HepG2 (cell line): ENCODE results near the gene SNAP23. TPM values are rescaled to one million over a fixed set of nuclear protein-coding genes. Genes with fewer than 3 reads are reported as not detected.

Experiments used
- BRCA1 ChIP-seq: sonication (generic); formaldehyde crosslinking; IDR thresholded peaks from 2 replicates; pipeline ENCODE4 v1.4.0; 2020; ENCODE audit warnings: missing genetic modification reagents
- IKZF4 ChIP-seq: sonication (generic); formaldehyde crosslinking; IDR thresholded peaks from 2 replicates; pipeline ENCODE4 v1.5.1; 2020; ENCODE audit warnings: borderline replicate concordance, mild to moderate bottlenecking, low read depth, missing genetic modification reagents; ENCODE audit errors: not compliant biosample characterization
- JDP2 ChIP-seq: sonication (generic); formaldehyde crosslinking; IDR thresholded peaks from 2 replicates; pipeline ENCODE4 v1.8.1; 2022; ENCODE audit warnings: missing genetic modification reagents, borderline replicate concordance
- KLF9 ChIP-seq: IDR thresholded peaks from 2 replicates; pipeline ENCODE4 v1.6.1; 2016; ENCODE audit warnings: low read depth
- MEIS1 ChIP-seq: sonication (generic); formaldehyde crosslinking; IDR thresholded peaks from 2 replicates; pipeline ENCODE4 v1.9.0; 2021; ENCODE audit warnings: mild to moderate bottlenecking, missing genetic modification reagents, moderate library complexity, borderline replicate concordance
- MTF2 ChIP-seq: sonication (generic); formaldehyde crosslinking; IDR thresholded peaks from 2 replicates; pipeline ENCODE4 v1.5.0; 2020; ENCODE audit warnings: missing genetic modification reagents, borderline replicate concordance
- NRL ChIP-seq: sonication (generic); formaldehyde crosslinking; IDR thresholded peaks from 2 replicates; pipeline ENCODE4 v1.5.0; 2020; ENCODE audit warnings: missing genetic modification reagents, mild to moderate bottlenecking, moderate library complexity, borderline replicate concordance
- SMAD3 ChIP-seq: sonication (generic); formaldehyde crosslinking; IDR thresholded peaks from 2 replicates; pipeline ENCODE4 v1.4.0; 2020; ENCODE audit warnings: missing genetic modification reagents
- SOX6 ChIP-seq, 2 experiments: fragments of 450-650 bp in 1 of 2; sonication (generic) in 1 of 2; formaldehyde crosslinking in 1 of 2; IDR thresholded peaks; 2 replicates each; pipeline versions ENCODE4 v1.4.0 to v1.6.1; 2017 to 2020; ENCODE audit warnings: antibody characterized with exemption in 1 of 2, mild to moderate bottlenecking in 1 of 2, missing genetic modification reagents in 1 of 2
- TCF12 ChIP-seq, 2 experiments: fragments of 450-650 bp in 1 of 2; sonication (generic) in 1 of 2; formaldehyde crosslinking in 1 of 2; IDR thresholded peaks; 2 replicates each; pipeline versions ENCODE4 v1.6.1 to v1.8.0; 2017 to 2022; ENCODE audit warnings: antibody characterized with exemption in 1 of 2, mild to moderate bottlenecking in 1 of 2, missing genetic modification reagents in 1 of 2, moderate library complexity in 1 of 2
- TOE1 ChIP-seq: sonication (generic); formaldehyde crosslinking; IDR thresholded peaks from 2 replicates; pipeline ENCODE4 v1.4.0; 2020; ENCODE audit warnings: mild to moderate bottlenecking, missing genetic modification reagents
- TRIM24 ChIP-seq: sonication (generic); formaldehyde crosslinking; IDR thresholded peaks from 2 replicates; pipeline ENCODE4 v1.8.0; 2022; ENCODE audit warnings: mild to moderate bottlenecking, missing genetic modification reagents
- ZC3H13 ChIP-seq: sonication (generic); formaldehyde crosslinking; IDR thresholded peaks from 2 replicates; pipeline ENCODE4 v1.8.1; 2023; ENCODE audit warnings: mild to moderate bottlenecking, missing genetic modification reagents, moderate library complexity
- ZFYVE20 ChIP-seq: sonication (generic); formaldehyde crosslinking; IDR thresholded peaks from 2 replicates; pipeline ENCODE4 v1.8.0; 2023; ENCODE audit warnings: low read depth, mild to moderate bottlenecking, moderate library complexity, missing genetic modification reagents, borderline replicate concordance
- ZNF17 ChIP-seq: sonication (generic); formaldehyde crosslinking; IDR thresholded peaks from 2 replicates; pipeline ENCODE4 v1.5.0; 2020; ENCODE audit warnings: mild to moderate bottlenecking, missing genetic modification reagents
- ZNF205 ChIP-seq: IDR thresholded peaks from 2 replicates; pipeline ENCODE4 v1.6.1; 2018; ENCODE audit warnings: missing biosample characterization, missing genetic modification reagents
- ZNF460 ChIP-seq: sonication (generic); formaldehyde crosslinking; IDR thresholded peaks from 2 replicates; pipeline ENCODE4 v1.5.1; 2020; ENCODE audit warnings: missing genetic modification reagents, mild to moderate bottlenecking, borderline replicate concordance
- ZNF468 ChIP-seq: sonication (generic); formaldehyde crosslinking; IDR thresholded peaks from 2 replicates; pipeline ENCODE4 v1.8.0; 2022; ENCODE audit warnings: mild to moderate bottlenecking, moderate library complexity, missing genetic modification reagents
- ZNF557 ChIP-seq: sonication (generic); formaldehyde crosslinking; IDR thresholded peaks from 2 replicates; pipeline ENCODE4 v1.4.0; 2020; ENCODE audit warnings: missing genetic modification reagents
- ZNF598 ChIP-seq: sonication (generic); formaldehyde crosslinking; IDR thresholded peaks from 2 replicates; pipeline ENCODE4 v1.5.1; 2020; ENCODE audit warnings: mild to moderate bottlenecking, missing genetic modification reagents, borderline replicate concordance
- ZNF674 ChIP-seq: sonication (generic); formaldehyde crosslinking; IDR thresholded peaks from 2 replicates; pipeline ENCODE4 v1.5.0; 2020; ENCODE audit warnings: low read depth, mild to moderate bottlenecking, missing genetic modification reagents
- polyA plus RNA-seq, 8 experiments: library from polyadenylated mRNA; depleted of rRNA in 3 of 8; stranded (reverse) in 7 of 8; unstranded in 1 of 8; fragments of >200 nt; fragmentation: Illumina TruSeq in 4 of 8; extraction: Trizol in 4 of 8; gene quantifications; 2 replicates each; pipeline versions ENCODE4 v1.2.1 to v1.2.3, GENCODE V29; 2011 to 2016; ENCODE audit warnings: low read depth in 4 of 8, missing spikeins in 1 of 8, mixed read lengths in 1 of 8; ENCODE audit not compliant: insufficient read depth in 1 of 8
- total RNA-seq, 5 experiments: library from RNA; depleted of rRNA; stranded (reverse); fragments of >200 nt; fragmentation: Illumina TruSeq; extraction: Trizol; gene quantifications; 2 replicates each; pipeline ENCODE4 v1.2.3, GENCODE V29; 2016; ENCODE audit warnings: low read depth in 1 of 5
- TF ChIP-seq, protein P1 (sequence below): IDR thresholded peaks from 2 replicates; pipeline ENCODE4 v1.6.1; 2016
- TF ChIP-seq, protein P2 (sequence below): sonication (generic); formaldehyde crosslinking; IDR thresholded peaks from 2 replicates; pipeline ENCODE4 v1.5.0; 2020; ENCODE audit warnings: missing genetic modification reagents, mild to moderate bottlenecking, borderline replicate concordance
- TF ChIP-seq, protein P3 (sequence below): sonication (generic); formaldehyde crosslinking; IDR thresholded peaks from 2 replicates; pipeline ENCODE4 v1.9.0; 2021; ENCODE audit warnings: missing genetic modification reagents, mild to moderate bottlenecking, borderline replicate concordance
- TF ChIP-seq, protein P4 (sequence below): sonication (generic); formaldehyde crosslinking; IDR thresholded peaks from 2 replicates; pipeline ENCODE4 v1.8.1; 2023; ENCODE audit warnings: mild to moderate bottlenecking, missing genetic modification reagents

The SNAP23 gene
- total and polyA plus RNA-seq, 2 of the 13 experiments (the other 11 are each of a cell fraction or from before 2014, with no cell fraction given) = 37.0 to 101 TPM

DNA sequence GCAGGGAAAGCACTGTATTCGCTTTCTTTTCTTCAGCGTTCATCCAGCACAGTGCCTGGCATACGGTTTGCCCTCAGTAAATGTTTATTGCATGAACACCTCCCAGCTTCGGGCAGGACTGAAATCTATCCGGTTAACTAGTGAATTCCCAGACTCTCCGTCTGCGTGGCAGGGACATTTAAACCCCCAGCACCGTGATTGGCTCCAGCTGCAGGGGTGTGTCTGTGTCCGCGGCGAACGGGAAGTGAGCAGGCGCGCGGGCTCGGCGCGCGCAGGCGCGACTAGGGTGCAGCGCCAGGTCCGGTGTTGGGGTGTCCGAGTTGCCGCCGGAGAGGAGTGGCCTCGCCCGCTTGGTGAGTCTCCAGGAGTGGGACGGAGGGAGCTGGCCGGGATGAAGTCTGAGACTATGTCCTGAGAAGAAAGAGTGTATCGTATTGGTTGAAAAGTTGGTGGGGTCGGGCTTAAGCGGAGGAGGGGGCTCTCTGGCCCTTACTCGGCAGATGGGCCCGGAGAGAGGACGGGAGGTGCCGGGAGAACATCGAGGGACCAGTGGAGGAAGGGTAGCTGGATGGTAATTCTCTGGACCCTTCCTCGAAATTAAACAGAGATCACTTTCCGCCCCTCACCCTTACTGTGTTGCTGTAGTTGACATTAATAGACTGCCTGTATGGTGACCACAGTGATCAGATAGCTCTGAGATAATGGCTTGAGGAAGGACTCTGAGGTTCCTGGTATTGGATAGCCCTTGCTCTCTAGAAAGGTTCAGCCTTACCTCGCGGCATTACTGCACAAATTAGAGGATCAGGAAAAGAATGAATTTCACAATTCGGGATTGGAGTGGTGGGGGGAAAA is at the start of gene SNAP23 (continued):
- TF ChIP-seq TOE1 (no peak), ZNF557 (no peak), IKZF4 (CRISPR knock-in tag) (no peak), TCF12 (IDR thresholded peaks at IDR 0.05) (no peak), TCF12 (CRISPR knock-in tag; IDR thresholded peaks at IDR 0.05) (no peak), SOX6 (IDR thresholded peaks at IDR 0.05) (no peak), SOX6 (CRISPR knock-in tag; IDR thresholded peaks at IDR 0.05) (0 out of 2 replicates have a peak, but pooled peaks have one; percentile 19), ZNF460 (CRISPR knock-in tag) (no peak), ZNF205 (CRISPR knock-in tag) (peak; percentile 39; the same call in 1 of the 2 replicates), MEIS1 (peak; percentile 66; the same call in 1 of the 2 replicates), JDP2 (CRISPR knock-in tag) (no peak; the same call in 1 of the 2 replicates), MTF2 (CRISPR knock-in tag) (no peak), ZNF598 (CRISPR knock-in tag) (no peak; the same call in 1 of the 2 replicates), ZNF17 (CRISPR knock-in tag) (no peak), NRL (peak; percentile 65; the same call in 1 of the 2 replicates), SMAD3 (CRISPR knock-in tag) (peak; percentile 64; the same call in 1 of the 2 replicates), ZC3H13 (no peak; the same call in 1 of the 2 replicates), KLF9 (CRISPR knock-in tag) (peak; percentile 54; the same call in 1 of the 2 replicates), ZNF468 (no peak), TRIM24 (CRISPR knock-in tag) (no peak), ZFYVE20 (no peak), ZNF674 (CRISPR knock-in tag) (no peak), BRCA1 (CRISPR knock-in tag) (no peak)
- TF ChIP-seq, protein P1, sequence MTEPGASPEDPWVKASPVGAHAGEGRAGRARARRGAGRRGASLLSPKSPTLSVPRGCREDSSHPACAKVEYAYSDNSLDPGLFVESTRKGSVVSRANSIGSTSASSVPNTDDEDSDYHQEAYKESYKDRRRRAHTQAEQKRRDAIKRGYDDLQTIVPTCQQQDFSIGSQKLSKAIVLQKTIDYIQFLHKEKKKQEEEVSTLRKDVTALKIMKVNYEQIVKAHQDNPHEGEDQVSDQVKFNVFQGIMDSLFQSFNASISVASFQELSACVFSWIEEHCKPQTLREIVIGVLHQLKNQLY = no peak
- TF ChIP-seq, protein P2, sequence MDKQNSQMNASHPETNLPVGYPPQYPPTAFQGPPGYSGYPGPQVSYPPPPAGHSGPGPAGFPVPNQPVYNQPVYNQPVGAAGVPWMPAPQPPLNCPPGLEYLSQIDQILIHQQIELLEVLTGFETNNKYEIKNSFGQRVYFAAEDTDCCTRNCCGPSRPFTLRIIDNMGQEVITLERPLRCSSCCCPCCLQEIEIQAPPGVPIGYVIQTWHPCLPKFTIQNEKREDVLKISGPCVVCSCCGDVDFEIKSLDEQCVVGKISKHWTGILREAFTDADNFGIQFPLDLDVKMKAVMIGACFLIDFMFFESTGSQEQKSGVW (CRISPR knock-in tag) = no peak
- TF ChIP-seq, protein P3, sequence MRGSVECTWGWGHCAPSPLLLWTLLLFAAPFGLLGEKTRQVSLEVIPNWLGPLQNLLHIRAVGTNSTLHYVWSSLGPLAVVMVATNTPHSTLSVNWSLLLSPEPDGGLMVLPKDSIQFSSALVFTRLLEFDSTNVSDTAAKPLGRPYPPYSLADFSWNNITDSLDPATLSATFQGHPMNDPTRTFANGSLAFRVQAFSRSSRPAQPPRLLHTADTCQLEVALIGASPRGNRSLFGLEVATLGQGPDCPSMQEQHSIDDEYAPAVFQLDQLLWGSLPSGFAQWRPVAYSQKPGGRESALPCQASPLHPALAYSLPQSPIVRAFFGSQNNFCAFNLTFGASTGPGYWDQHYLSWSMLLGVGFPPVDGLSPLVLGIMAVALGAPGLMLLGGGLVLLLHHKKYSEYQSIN (CRISPR knock-in tag) = no peak
- TF ChIP-seq, protein P4, sequence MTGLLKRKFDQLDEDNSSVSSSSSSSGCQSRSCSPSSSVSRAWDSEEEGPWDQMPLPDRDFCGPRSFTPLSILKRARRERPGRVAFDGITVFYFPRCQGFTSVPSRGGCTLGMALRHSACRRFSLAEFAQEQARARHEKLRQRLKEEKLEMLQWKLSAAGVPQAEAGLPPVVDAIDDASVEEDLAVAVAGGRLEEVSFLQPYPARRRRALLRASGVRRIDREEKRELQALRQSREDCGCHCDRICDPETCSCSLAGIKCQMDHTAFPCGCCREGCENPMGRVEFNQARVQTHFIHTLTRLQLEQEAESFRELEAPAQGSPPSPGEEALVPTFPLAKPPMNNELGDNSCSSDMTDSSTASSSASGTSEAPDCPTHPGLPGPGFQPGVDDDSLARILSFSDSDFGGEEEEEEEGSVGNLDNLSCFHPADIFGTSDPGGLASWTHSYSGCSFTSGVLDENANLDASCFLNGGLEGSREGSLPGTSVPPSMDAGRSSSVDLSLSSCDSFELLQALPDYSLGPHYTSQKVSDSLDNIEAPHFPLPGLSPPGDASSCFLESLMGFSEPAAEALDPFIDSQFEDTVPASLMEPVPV (CRISPR knock-in tag) = no peak
